Aorta (tissue), 5 donors: ENCODE measurements around the gene KIAA0753. TPM values are rescaled to one million over a fixed set of nuclear protein-coding genes. Genes with fewer than 3 reads are reported as not detected.
A peak's percentile ranks its signal among the peaks of the same experiment; 100 is the strongest.

Source experiments
- ATAC-seq: fragments of 200-7000 bp; cut with Tn5 transposase; one replicate; pipeline ENCODE4 v1.9.1; 2022; ENCODE audit warnings: moderate library complexity; ENCODE audit not compliant: low FRiP score
- DNase-seq, 2 donors: peaks; one replicate each; pipeline ENCODE4 v3.0.0-alpha.2; 2020
- H3K27ac ChIP-seq, 2 donors: one replicate each; pipeline ENCODE4 v1.5.1; 2013; ENCODE audit warnings: low read length in 2 of 2, mild to moderate bottlenecking in 2 of 2, moderate library complexity in 2 of 2, control low read depth in 1 of 2, inconsistent platforms in 1 of 2, low read depth in 1 of 2
- H3K27me3 ChIP-seq, 2 donors: one replicate each; pipeline ENCODE4 v1.6.1; 2013; ENCODE audit warnings: control low read depth in 1 of 2, low read length in 1 of 2, mild to moderate bottlenecking in 1 of 2, moderate library complexity in 1 of 2; ENCODE audit not compliant: insufficient read depth in 2 of 2, control insufficient read depth in 1 of 2
- H3K36me3 ChIP-seq, 2 donors: one replicate each; pipeline ENCODE4 v1.6.1; 2013; ENCODE audit warnings: control low read depth in 1 of 2, low read length in 1 of 2, mild to moderate bottlenecking in 1 of 2; ENCODE audit not compliant: insufficient read depth in 2 of 2, control insufficient read depth in 1 of 2
- H3K4me1 ChIP-seq, 2 donors: one replicate each; pipeline ENCODE4 v1.6.1; 2013; ENCODE audit warnings: low read length in 2 of 2, control low read depth in 1 of 2, mild to moderate bottlenecking in 1 of 2, moderate library complexity in 1 of 2; ENCODE audit not compliant: insufficient read depth in 2 of 2, control insufficient read depth in 1 of 2
- H3K4me3 ChIP-seq, 2 donors: one replicate each; pipeline ENCODE4 v1.5.1; 2013; ENCODE audit warnings: low read length in 2 of 2, control low read depth in 1 of 2, mild to moderate bottlenecking in 1 of 2
- H3K9me3 ChIP-seq: one replicate; pipeline ENCODE4 v1.6.1; 2013; ENCODE audit warnings: mild to moderate bottlenecking, low read length; ENCODE audit not compliant: control insufficient read depth
- WGBS, 2 donors: extraction: QIAGEN DNeasy Blood & Tissue Kit; methylation state at CpG; one replicate each; pipeline ENCODE4 v1.1.7; 2013; 5-methylcytosine and 5-hydroxymethylcytosine counted together
- intact Hi-C, 2 donors: fragments of 100-400 bp; cut with DNase I; formaldehyde crosslinking; loops; one replicate each; pipeline versions ENCODE4 v1.14.2 to v1.15.0; 2022
- polyA plus RNA-seq, 2 donors: library from polyadenylated mRNA; stranded (reverse); fragments of 200-250 nt; gene quantifications; one replicate each; pipeline ENCODE4 v1.2.3, GENCODE V29; 2013
- total RNA-seq, 2 donors: library from RNA; stranded (reverse); fragmentation: NEBNext Ultra II Directional; extraction: Animal tissue kit (Norgen Biotek cat#: 25700); gene quantifications; one replicate each; pipeline ENCODE4 v1.2.1, GENCODE V29; 2021
- donor health status: healthy with polysubstance abuse.
- donor health status: Bipolar disorder and iron deficiency.
- donor health status: DM: no; HTN: no; CAD: no.
- donor health status: DM: no; HTN: no; CAD: no.
- donor health status: DM: yes; HTN: yes; CAD: no.

Gene KIAA0753
- total and polyA plus RNA-seq, 4 donors, result 2.5 to 20.2 (median 10.3) TPM

DNA sequence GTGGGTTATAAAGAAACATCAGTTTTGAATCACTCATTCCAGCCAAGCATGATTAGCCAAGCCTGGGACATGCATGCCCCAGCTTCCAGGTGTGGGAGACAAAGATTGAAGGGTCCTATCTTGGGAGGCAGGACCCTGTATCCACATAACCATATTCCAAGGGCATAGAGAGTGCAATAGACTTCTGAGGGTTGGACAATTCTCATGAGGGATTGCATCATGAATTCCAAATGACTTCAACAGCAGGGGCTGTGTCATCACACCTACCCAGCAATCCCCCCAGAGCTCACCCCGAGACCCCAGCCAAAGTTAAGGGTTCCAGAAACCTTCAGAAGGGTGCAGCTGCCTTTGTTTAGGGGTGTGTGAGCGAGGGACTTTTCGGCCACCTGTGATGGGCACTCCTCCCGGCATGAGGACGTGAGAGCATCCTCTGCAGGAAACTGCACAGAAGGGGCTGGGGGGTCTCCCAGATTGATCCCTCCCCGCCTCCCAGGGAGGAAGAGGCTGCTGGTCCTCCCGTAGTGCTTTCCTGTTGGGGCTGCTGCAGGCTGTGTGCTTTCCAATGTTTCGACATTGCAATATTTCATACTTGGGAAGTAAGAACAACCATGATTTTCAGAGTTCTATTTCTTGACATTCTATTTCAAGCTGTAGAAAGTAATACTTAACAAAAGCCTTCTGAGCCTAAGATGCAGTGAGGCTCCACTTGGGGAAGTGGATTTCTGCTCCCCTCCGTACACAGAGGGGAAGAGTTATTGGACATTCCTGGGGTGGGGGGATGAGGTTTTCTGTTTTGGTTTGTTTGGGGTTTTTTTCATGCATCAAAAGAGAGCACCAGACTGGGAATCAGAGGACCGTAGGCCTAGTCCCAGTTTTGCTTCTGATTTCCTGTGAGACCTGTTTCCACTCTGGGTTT, 70.9 kb downstream of the KIAA0753 start:
- no peak overlapping the region for H3K4me3 ChIP-seq
- no peak for DNase-seq
- no peaks in the 10 kb centered on the region for H3K27me3 ChIP-seq
- 82 to 86% methylated on average over 10 of the region's 10 CpGs for WGBS, 2 donors
- no peak for ATAC-seq
- intact Hi-C loops, result no loop called here
- H3K27ac ChIP-seq, result no peak overlapping the region
- no peaks in the 10 kb centered on the region for H3K4me1 ChIP-seq
- H3K9me3 ChIP-seq, result no peaks in the 10 kb centered on the region
- H3K36me3 ChIP-seq, result no peaks in the 10 kb centered on the region

DNA sequence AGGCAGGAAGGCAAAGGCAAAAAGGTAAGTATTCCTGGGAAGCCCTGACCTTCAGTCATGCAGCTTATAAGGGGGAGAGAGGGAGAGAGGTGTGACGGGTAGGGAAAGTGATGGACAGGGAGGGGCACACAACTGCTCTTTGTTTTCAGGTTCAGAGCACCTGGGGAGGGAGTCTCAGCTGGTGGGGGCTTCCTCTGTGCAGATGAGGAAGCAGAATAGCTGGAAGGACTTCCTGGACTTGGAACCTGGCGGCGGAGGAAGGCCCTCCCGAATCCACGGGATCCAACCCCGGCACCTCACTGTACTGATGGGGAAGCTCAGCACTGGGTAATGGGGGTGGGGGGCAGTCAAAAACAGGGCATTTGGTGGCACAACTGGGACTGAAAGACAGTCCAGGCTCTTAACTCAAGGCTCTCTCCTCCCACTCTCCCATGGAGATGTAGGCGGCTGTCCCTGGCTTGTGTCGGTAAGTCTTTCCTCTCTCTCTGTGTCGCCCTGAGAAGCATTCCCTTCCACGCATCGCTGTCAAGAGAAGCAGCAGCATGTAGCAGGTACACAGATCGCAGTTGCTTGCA, 72.2 kb downstream of the KIAA0753 start:
- WGBS, 2 donors, result 93 to 94% methylated on average over 12 of the region's 12 CpGs
- ATAC-seq, result no peak
- no peak for DNase-seq
- no peaks in the 10 kb centered on the region for H3K9me3 ChIP-seq
- H3K27me3 ChIP-seq, result no peaks in the 10 kb centered on the region
- no peak overlapping the region for H3K27ac ChIP-seq
- H3K4me3 ChIP-seq, result no peak overlapping the region
- no peaks in the 10 kb centered on the region for H3K4me1 ChIP-seq
- no peaks in the 10 kb centered on the region for H3K36me3 ChIP-seq
- intact Hi-C loops, result no loop called here

DNA sequence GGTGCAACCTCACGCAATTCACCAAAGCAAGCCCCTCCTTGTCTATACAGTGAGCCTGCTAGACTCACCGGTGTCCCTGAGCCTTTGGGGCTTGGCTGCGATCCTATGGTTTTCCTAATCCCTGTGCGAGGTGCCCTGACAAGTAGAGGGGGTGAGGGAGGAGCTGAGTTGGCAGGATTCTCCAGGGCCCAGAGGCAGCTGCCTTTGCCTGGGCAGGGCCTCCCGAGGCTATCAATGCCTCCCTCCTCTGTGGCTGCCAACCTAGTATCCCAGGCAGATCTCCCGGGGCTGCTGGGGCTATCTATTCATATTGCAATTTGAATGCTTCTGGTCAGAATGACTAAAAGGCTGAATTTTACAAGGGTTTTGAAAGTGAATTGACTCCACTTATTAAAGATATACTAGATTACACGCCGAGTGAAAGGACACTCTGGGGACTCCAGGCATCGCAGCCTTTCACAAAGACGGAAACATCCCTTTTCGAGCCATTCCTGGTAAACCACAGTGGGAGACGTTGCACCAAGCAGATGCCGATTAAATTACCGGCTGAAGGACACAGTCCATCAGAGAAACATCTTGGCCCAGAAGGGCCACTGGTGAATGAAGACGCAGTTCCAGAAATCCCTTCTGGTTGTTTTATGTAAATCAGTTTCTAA, 72.9 kb downstream of the KIAA0753 start:
- ATAC-seq, result no peak
- no peaks in the 10 kb centered on the region for H3K36me3 ChIP-seq
- WGBS, 2 donors, result 62 to 65% methylated on average over 15 of the region's 15 CpGs
- no peaks in the 10 kb centered on the region for H3K27me3 ChIP-seq
- no peak overlapping the region for H3K4me3 ChIP-seq
- H3K4me1 ChIP-seq, result no peaks in the 10 kb centered on the region
- DNase-seq, result no peak
- H3K27ac ChIP-seq, result no peak overlapping the region
- intact Hi-C loops, result no loop called here
- no peaks in the 10 kb centered on the region for H3K9me3 ChIP-seq

DNA sequence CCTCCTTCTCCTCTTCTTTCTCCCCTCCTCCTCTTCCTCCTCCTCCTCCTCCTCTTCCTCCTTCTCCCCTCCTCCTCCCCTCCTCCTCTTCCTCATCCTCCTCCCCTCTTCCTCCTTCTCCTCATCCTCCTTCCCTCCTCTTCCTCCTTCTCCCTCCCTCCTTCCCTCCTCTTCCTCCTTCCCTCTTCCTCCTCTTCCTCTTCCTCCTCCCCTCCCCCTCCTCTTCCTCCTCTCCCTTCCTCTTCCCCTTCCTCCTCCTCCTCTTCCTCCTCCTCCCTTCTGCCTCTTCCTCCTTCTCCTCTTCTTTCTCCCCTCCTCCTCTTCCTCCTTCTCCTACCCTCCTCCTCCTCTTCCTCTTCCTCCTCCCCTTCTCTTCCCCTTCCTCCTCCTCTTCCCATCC, 79.1 kb downstream of the KIAA0753 start:
- Histone ChIP-seq H3K9me3 (no peaks in the 10 kb centered on the region), H3K27me3 (no peaks in the 10 kb centered on the region), H3K36me3 (no peaks in the 10 kb centered on the region), H3K4me3 (no peak overlapping the region), H3K4me1 (no peaks in the 10 kb centered on the region), H3K27ac (no peak overlapping the region)
- intact Hi-C loops, result no loop called here
- no peak for ATAC-seq
- DNase-seq, result no peak

DNA sequence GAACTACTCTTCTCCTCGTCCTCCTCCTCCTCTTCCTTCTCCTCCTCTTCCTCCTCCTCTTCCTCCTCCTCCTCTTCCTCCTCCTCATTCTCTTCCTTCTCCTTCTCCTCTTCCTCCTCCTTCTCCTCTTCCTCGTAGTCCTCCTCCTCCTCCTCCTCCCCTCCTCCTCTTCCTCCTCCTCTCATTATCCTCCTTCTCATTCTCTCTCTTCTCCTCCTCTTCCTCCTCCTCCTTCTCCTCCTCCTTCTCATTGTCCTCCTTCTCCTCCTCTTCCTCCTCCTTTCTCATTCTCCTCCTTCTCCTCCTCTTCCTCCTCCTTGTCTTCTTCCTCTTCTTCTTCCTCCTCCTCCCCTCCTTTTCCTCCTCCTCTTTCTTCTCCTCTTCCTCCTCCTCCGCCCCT, 80.0 kb downstream of the KIAA0753 start:
- 82 to 86% methylated on average over 3 of the region's 3 CpGs for WGBS, 2 donors
- H3K36me3 ChIP-seq, result no peaks in the 10 kb centered on the region
- no peak for DNase-seq
- no peaks in the 10 kb centered on the region for H3K9me3 ChIP-seq
- H3K4me3 ChIP-seq, result no peak overlapping the region
- H3K27me3 ChIP-seq, result no peaks in the 10 kb centered on the region
- ATAC-seq, result no peak
- H3K4me1 ChIP-seq, result no peaks in the 10 kb centered on the region
- H3K27ac ChIP-seq, result no peak overlapping the region
- intact Hi-C loops, result no loop called here

DNA sequence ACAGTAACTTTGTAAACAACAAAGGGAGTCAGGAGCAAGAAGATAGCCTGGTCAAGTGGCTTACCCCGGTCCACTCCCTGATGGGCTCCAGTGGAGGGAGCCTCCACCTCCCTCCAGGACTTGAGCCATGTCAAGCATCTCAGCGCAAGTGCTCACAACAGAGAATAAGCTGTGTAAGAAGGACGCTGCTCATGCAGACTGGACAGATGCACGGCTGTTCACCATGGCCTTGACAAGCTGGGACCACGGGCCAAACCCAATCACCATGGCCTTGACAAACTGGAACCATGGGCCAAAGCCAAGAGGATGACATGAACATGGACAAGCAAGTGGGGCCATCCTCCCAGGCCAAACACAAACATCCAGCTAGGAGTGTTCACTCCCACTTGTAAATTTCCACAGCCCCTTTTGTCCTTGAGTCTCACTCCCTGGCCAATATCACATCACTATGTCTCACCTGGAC, 80.7 kb downstream of the KIAA0753 start:
- Histone ChIP-seq H3K36me3 (no peaks in the 10 kb centered on the region), H3K4me1 (no peaks in the 10 kb centered on the region), H3K27ac (no peak overlapping the region), H3K27me3 (no peaks in the 10 kb centered on the region), H3K9me3 (no peaks in the 10 kb centered on the region), H3K4me3 (no peak overlapping the region)
- 93 to 95% methylated on average over 5 of the region's 5 CpGs for whole genome bisulfite sequencing, 2 donors
- no peak for ATAC-seq
- intact Hi-C loops, result no loop called here
- DNase-seq, result peak in 1 of 2 donors; percentile 31

DNA sequence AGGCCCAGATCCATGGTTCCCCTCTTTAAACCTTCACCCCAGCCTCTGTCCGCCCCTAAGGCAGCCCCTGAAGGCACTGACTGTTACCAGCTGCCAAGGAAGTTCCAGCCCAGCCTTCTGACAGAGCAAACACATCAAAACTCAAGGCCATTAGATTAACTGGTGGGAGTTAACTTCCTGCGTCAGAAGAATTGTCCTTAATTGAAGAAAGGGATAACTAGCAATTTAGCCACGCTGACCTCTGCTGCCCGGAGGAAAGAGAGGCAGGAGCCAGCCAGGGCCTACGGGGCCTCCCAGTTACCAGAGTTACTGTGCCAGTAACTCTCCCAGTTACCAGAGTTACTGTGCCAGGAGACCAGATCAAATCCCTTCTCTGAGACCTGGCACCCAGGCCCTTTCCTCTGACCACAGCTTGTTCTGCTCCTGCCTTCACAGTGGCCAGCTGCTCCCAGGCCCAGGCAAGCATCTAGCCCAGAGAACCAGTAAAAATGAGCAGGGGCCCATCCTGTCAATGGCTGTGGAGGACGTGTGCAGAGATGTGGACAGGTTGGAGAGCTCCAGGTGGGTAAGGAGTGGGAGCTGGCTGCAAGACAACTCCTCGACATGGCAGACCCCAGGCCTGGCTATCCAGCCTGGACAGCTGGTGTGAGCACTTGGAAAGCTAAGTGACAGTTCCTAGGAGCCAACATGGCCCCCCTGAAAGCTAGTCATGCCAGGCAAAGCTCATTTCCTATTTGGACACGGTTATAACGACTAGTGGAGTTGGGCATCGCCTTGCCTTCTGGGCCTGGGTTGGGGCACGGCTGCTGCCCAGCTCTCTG, 81.4 kb downstream of the KIAA0753 start:
- intact Hi-C loops, result no loop called here
- no peaks in the 10 kb centered on the region for H3K4me1 ChIP-seq
- WGBS, 2 donors, result 86 to 88% methylated on average over 11 of the region's 11 CpGs
- peak in 1 of 2 donors; percentile 50 for DNase-seq
- no peak overlapping the region for H3K4me3 ChIP-seq
- no peak overlapping the region for H3K27ac ChIP-seq
- H3K27me3 ChIP-seq, result no peaks in the 10 kb centered on the region
- no peaks in the 10 kb centered on the region for H3K9me3 ChIP-seq
- no peaks in the 10 kb centered on the region for H3K36me3 ChIP-seq
- ATAC-seq, result peak; percentile 21

DNA sequence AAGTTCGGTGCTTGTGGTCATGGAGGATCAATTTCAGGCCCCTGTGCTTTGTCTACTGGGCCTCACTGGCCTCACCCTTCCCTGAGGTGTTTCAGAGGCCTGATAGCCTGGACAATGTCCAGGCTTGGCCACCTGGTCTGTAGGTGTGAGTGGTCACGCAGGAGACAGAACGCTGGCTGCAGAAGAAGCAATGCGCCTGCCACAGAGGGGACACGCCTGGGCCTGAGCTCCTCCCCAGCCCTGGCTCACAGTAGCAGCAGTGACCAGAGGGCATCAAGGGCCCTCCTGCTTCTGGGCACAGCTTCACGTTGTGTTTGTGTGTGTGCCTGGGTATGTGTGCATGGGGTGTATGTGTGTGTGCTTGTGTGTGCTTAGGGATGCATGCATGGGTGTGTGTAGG, 82.2 kb downstream of the KIAA0753 start:
- no peak for ATAC-seq

More for the DNA sequence above, 82.2 kb downstream of the KIAA0753 start:
- no peaks in the 10 kb centered on the region for H3K4me1 ChIP-seq
- H3K4me3 ChIP-seq, result no peak overlapping the region
- WGBS, 2 donors, result 94% methylated on average over 6 of the region's 6 CpGs
- H3K36me3 ChIP-seq, result no peaks in the 10 kb centered on the region
- peak in 1 of 2 donors; percentile 59 for DNase-seq
- H3K27me3 ChIP-seq, result no peaks in the 10 kb centered on the region
- no peak overlapping the region for H3K27ac ChIP-seq
- intact Hi-C loops, result no loop called here
- H3K9me3 ChIP-seq, result no peaks in the 10 kb centered on the region
